HepG2 (cell line): ENCODE data around the gene ZKSCAN1. TPM values are rescaled to one million over a fixed set of nuclear protein-coding genes. Genes with fewer than 3 reads are reported as not detected.
"Not testable (repeated sequence)": the region's sequence is repeated elsewhere in the genome, so short reads cannot be mapped to it uniquely, and the experiment has no call there.

Source experiments
- FOXA1 ChIP-seq, 2 experiments: fragments of 450-650 bp in 1 of 2; sonication (generic) in 1 of 2; formaldehyde crosslinking in 1 of 2; IDR thresholded peaks; 2 replicates each; pipeline versions ENCODE4 v1.4.0 to v1.6.1; 2016 to 2020; ENCODE audit warnings: missing genetic modification reagents in 1 of 2
- FOXA3 ChIP-seq: IDR thresholded peaks from 2 replicates; pipeline ENCODE4 v1.6.1; 2016; ENCODE audit warnings: missing genetic modification reagents, missing compliant biosample characterization
- FOXP1 ChIP-seq, 2 experiments: fragments of 450-650 bp in 1 of 2; IDR thresholded peaks; 2 replicates each; pipeline ENCODE4 v1.6.1; 2017 to 2018; ENCODE audit warnings: antibody characterized with exemption in 1 of 2
- GATAD2A ChIP-seq: IDR thresholded peaks from 2 replicates; pipeline ENCODE4 v1.6.1; 2016
- HOMEZ ChIP-seq: IDR thresholded peaks from 2 replicates; pipeline ENCODE4 v1.6.1; 2016; ENCODE audit warnings: low read depth
- KLF16 ChIP-seq, 2 experiments: sonication (generic) in 1 of 2; formaldehyde crosslinking in 1 of 2; IDR thresholded peaks; 2 replicates each; pipeline versions ENCODE4 v1.6.1 to v1.8.0; 2016 to 2023; ENCODE audit warnings: missing genetic modification reagents in 2 of 2, missing compliant biosample characterization in 1 of 2
- NCOR1 ChIP-seq: fragments of 200-600 bp; sonication (generic); IDR thresholded peaks from 2 replicates; pipeline ENCODE4 v1.7.0; 2017; ENCODE audit warnings: antibody characterized with exemption, low read length, borderline replicate concordance
- PATZ1 ChIP-seq: sonication (generic); formaldehyde crosslinking; IDR thresholded peaks from 2 replicates; pipeline ENCODE4 v1.4.0; 2020; ENCODE audit warnings: missing genetic modification reagents
- POLR2G ChIP-seq: fragments of 200-400 bp; formaldehyde crosslinking; IDR thresholded peaks from 2 replicates; pipeline ENCODE4 v1.6.1; 2018; ENCODE audit warnings: mild to moderate bottlenecking, low read depth, low read length, moderate library complexity
- PRDM4 ChIP-seq: sonication (generic); formaldehyde crosslinking; IDR thresholded peaks from 2 replicates; pipeline ENCODE4 v1.9.0; 2021; ENCODE audit warnings: missing genetic modification reagents, borderline replicate concordance
- RARA ChIP-seq: IDR thresholded peaks from 2 replicates; pipeline ENCODE4 v1.6.1; 2016; ENCODE audit warnings: missing genetic modification reagents, missing compliant biosample characterization
- RXRB ChIP-seq: IDR thresholded peaks from 2 replicates; pipeline ENCODE4 v1.6.1; 2016; ENCODE audit warnings: borderline replicate concordance, missing genetic modification reagents, missing compliant biosample characterization
- TCF7 ChIP-seq: sonication (generic); IDR thresholded peaks from 2 replicates; pipeline ENCODE4 v1.6.1; 2016; ENCODE audit warnings: antibody characterized with exemption, low read depth
- THAP11 ChIP-seq: IDR thresholded peaks from 2 replicates; pipeline ENCODE4 v1.6.1; 2016; ENCODE audit warnings: missing biosample characterization, missing genetic modification reagents
- ZFP1 ChIP-seq: IDR thresholded peaks from 2 replicates; pipeline ENCODE4 v1.6.1; 2016
- ZNF12 ChIP-seq: sonication (generic); formaldehyde crosslinking; IDR thresholded peaks from 2 replicates; pipeline ENCODE4 v1.5.0; 2020; ENCODE audit warnings: missing genetic modification reagents
- ZNF292 ChIP-seq: sonication (generic); formaldehyde crosslinking; IDR thresholded peaks from 2 replicates; pipeline ENCODE4 v1.8.1; 2022; ENCODE audit warnings: mild to moderate bottlenecking, low read depth, missing genetic modification reagents, borderline replicate concordance
- ZNF687 ChIP-seq: sonication (generic); formaldehyde crosslinking; IDR thresholded peaks from 2 replicates; pipeline ENCODE4 v1.5.1; 2020; ENCODE audit warnings: mild to moderate bottlenecking, missing genetic modification reagents, moderate library complexity
- polyA plus RNA-seq, 8 experiments: library from polyadenylated mRNA; depleted of rRNA in 3 of 8; stranded (reverse) in 7 of 8; unstranded in 1 of 8; fragments of >200 nt; fragmentation: Illumina TruSeq in 4 of 8; extraction: Trizol in 4 of 8; gene quantifications; 2 replicates each; pipeline versions ENCODE4 v1.2.1 to v1.2.3, GENCODE V29; 2011 to 2016; ENCODE audit warnings: low read depth in 4 of 8, missing spikeins in 1 of 8, mixed read lengths in 1 of 8; ENCODE audit not compliant: insufficient read depth in 1 of 8
- total RNA-seq, 5 experiments: library from RNA; depleted of rRNA; stranded (reverse); fragments of >200 nt; fragmentation: Illumina TruSeq; extraction: Trizol; gene quantifications; 2 replicates each; pipeline ENCODE4 v1.2.3, GENCODE V29; 2016; ENCODE audit warnings: low read depth in 1 of 5

Gene ZKSCAN1
- total and polyA plus RNA-seq, 2 of the 13 experiments (the other 11 are each of a cell fraction or from before 2014, with no cell fraction given): 46.4 to 60.6 TPM

GRCh38 chr7:100012385-100013327 is 2.7 kb upstream of the ZKSCAN1 start (continued):
- TF ChIP-seq ZNF687 (CRISPR knock-in tag) (peak; percentile 65), TCF7 (peak; percentile 64; the same call in 1 of the 2 replicates), ZFP1 (CRISPR knock-in tag) (0 out of 2 replicates have a peak, but pooled peaks have one; percentile 61), FOXA1 (CRISPR knock-in tag; IDR thresholded peaks at IDR 0.05) (peak; percentile 7; the same call in 1 of the 2 replicates), RXRB (CRISPR knock-in tag) (peak; percentile 65), FOXA3 (CRISPR knock-in tag) (peak; percentile 68), RARA (peak; percentile 73), KLF16 (CRISPR knock-in tag; IDR thresholded peaks at IDR 0.05) (peak in 1 of 2 experiments; percentile 42; a peak in 1 of 4 replicates), THAP11 (peak; percentile 41; the same call in 1 of the 2 replicates), ZNF292 (CRISPR knock-in tag) (0 out of 2 replicates have a peak, but pooled peaks have one; percentile 18), GATAD2A (CRISPR knock-in tag) (peak; percentile 82), ZNF12 (CRISPR knock-in tag) (peak; percentile 41; the same call in 1 of the 2 replicates), HOMEZ (CRISPR knock-in tag) (0 out of 2 replicates have a peak, but pooled peaks have one; percentile 24), FOXP1 (CRISPR knock-in tag; IDR thresholded peaks at IDR 0.05) (0 out of 2 replicates have a peak, but pooled peaks have one; percentile 16), PRDM4 (peak; percentile 97), PATZ1 (CRISPR knock-in tag) (peak; percentile 65), POLR2G (peak; percentile 34; the same call in 1 of the 2 replicates), NCOR1 (peak; percentile 85; the same call in 1 of the 2 replicates)
- not testable (repeated sequence) for TF ChIP-seq FOXA1, FOXP1 (IDR thresholded peaks at IDR 0.05)
